A549 (cell line): ENCODE data around the gene KCNQ1OT1. TPM values are rescaled to one million over a fixed set of nuclear protein-coding genes. Genes with fewer than 3 reads are reported as not detected.

Experiments used
- ATAC-seq, 2 experiments: fragments of 200-7000 bp in 1 of 2; fragments of >200 bp in 1 of 2; cut with Nextera tagmentation in 1 of 2; cut with Tn5 transposase in 1 of 2; 3 replicates each; pipeline versions ENCODE4 v1.8.0 to v1.9.1; 2018 to 2020; ENCODE audit warnings: mild to moderate bottlenecking in 1 of 2, moderate library complexity in 1 of 2
- CTCF ChIA-PET: fragments of 300-600 bp; sonication (Branson Sonifier 250); formaldehyde crosslinking; extraction: SDS; loops from one replicate; lab custom pipeline; 2021; ENCODE audit warnings: antibody characterized with exemption, inconsistent platforms; lab: Yijun Ruan, JAX
- POLR2A ChIA-PET: fragments of 350-600 bp; formaldehyde crosslinking; extraction: SDS; loops from one replicate; lab custom pipeline; 2021; ENCODE audit warnings: antibody characterized with exemption, inconsistent platforms; lab: Yijun Ruan, JAX
- DNase-seq, 2 experiments: peaks; one replicate each; pipeline versions ENCODE4 v3.0.0 to v3.0.0-alpha.2; 2011 to 2016; ENCODE audit warnings: low read depth in 1 of 2, low spot score in 1 of 2
- FAIRE-seq: peaks from 2 replicates; lab custom pipeline; 2011; peaks lifted over from hg19 to GRCh38; lab: Jason Lieb, UNC
- H3K27ac ChIP-seq, 2 experiments: fragments of >200 bp; sonication (Bioruptor Twin); formaldehyde crosslinking; 3 replicates each; pipeline ENCODE4 v1.5.1; 2016 to 2017
- H3K4me1 ChIP-seq: fragments of >200 bp; sonication (Bioruptor Twin); formaldehyde crosslinking; 3 replicates; pipeline ENCODE4 v1.6.1; 2016
- H3K4me2 ChIP-seq: fragments of >200 bp; sonication (Bioruptor Twin); formaldehyde crosslinking; 3 replicates; pipeline ENCODE4 v1.6.1; 2016
- H3K4me3 ChIP-seq: fragments of >200 bp; sonication (Bioruptor Twin); formaldehyde crosslinking; 3 replicates; pipeline ENCODE4 v1.5.1; 2016
- H3K9me3 ChIP-seq: fragments of >200 bp; sonication (Bioruptor Twin); formaldehyde crosslinking; 3 replicates; pipeline ENCODE4 v1.6.1; 2016
- ATOH8 ChIP-seq: fragments of 250-450 bp; sonication (Bioruptor Pico); IDR thresholded peaks from 2 replicates; pipeline ENCODE4 v1.5.0; 2020; ENCODE audit warnings: low read depth, mild to moderate bottlenecking, moderate library complexity
- BCL3 ChIP-seq: fragments of >200 bp; sonication (Bioruptor Twin); formaldehyde crosslinking; IDR thresholded peaks from 3 replicates; pipeline ENCODE4 v1.6.1; 2016
- BHLHE40 ChIP-seq: IDR thresholded peaks from 2 replicates; pipeline ENCODE4 v1.6.1; 2012; ENCODE audit warnings: low read depth, low read length, inconsistent platforms
- CBX8 ChIP-seq: fragments of 200-600 bp; sonication (generic); IDR thresholded peaks from 2 replicates; pipeline ENCODE4 v1.6.1; 2016
- CEBPB ChIP-seq, 2 experiments: fragments of >200 bp in 1 of 2; sonication (Bioruptor Twin) in 1 of 2; formaldehyde crosslinking in 1 of 2; IDR thresholded peaks; 2 replicates each; pipeline ENCODE4 v1.6.1; 2012 to 2016
- CTCF ChIP-seq: fragments of >200 bp; sonication (Bioruptor Twin); formaldehyde crosslinking; IDR thresholded peaks from 3 replicates; pipeline ENCODE4 v1.5.1; 2016
- E2F6 ChIP-seq: IDR thresholded peaks from 2 replicates; pipeline ENCODE4 v1.6.1; 2012; ENCODE audit warnings: low read depth, borderline replicate concordance
- EHF ChIP-seq: fragments of 250-450 bp; sonication (Bioruptor Pico); IDR thresholded peaks from 2 replicates; pipeline ENCODE4 v1.5.0; 2020; ENCODE audit warnings: mild to moderate bottlenecking
- EHMT2 ChIP-seq: fragments of 200-600 bp; sonication (generic); IDR thresholded peaks from 2 replicates; pipeline ENCODE4 v1.6.1; 2016; ENCODE audit warnings: antibody characterized with exemption, low read depth, mild to moderate bottlenecking, moderate library complexity
- FOSB ChIP-seq: fragments of 250-450 bp; sonication (Bioruptor Pico); IDR thresholded peaks from 2 replicates; pipeline ENCODE4 v1.5.0; 2020; ENCODE audit warnings: mild to moderate bottlenecking, moderate library complexity
- FOSL2 ChIP-seq, 2 experiments: fragments of 450-650 bp in 1 of 2; fragments of >200 bp in 1 of 2; sonication (Bioruptor Twin) in 1 of 2; formaldehyde crosslinking; IDR thresholded peaks; 2 replicates each; pipeline versions ENCODE4 v1.5.0 to v1.6.1; 2016 to 2020; ENCODE audit warnings: mild to moderate bottlenecking in 1 of 2, moderate library complexity in 1 of 2
- FOXS1 ChIP-seq: fragments of 250-450 bp; sonication (Bioruptor Pico); IDR thresholded peaks from 2 replicates; pipeline ENCODE4 v1.5.0; 2020; ENCODE audit warnings: mild to moderate bottlenecking, moderate library complexity
- GATA3 ChIP-seq: IDR thresholded peaks from 2 replicates; pipeline ENCODE4 v1.6.1; 2012; ENCODE audit warnings: borderline replicate concordance
- HDAC2 ChIP-seq: fragments of 200-600 bp; sonication (generic); IDR thresholded peaks from 2 replicates; pipeline ENCODE4 v1.6.1; 2016
- HOXA7 ChIP-seq: fragments of 250-450 bp; sonication (Bioruptor Pico); IDR thresholded peaks from 2 replicates; pipeline ENCODE4 v1.5.0; 2020; ENCODE audit warnings: mild to moderate bottlenecking, moderate library complexity
- HOXB13 ChIP-seq: fragments of 250-450 bp; sonication (Bioruptor Pico); IDR thresholded peaks from 2 replicates; pipeline ENCODE4 v1.5.0; 2020; ENCODE audit warnings: low read depth, mild to moderate bottlenecking, moderate library complexity
- JUNB ChIP-seq: fragments of >200 bp; sonication (Bioruptor Twin); formaldehyde crosslinking; IDR thresholded peaks from 2 replicates; pipeline ENCODE4 v1.6.1; 2016
- MAFK ChIP-seq: fragments of 450-650 bp; IDR thresholded peaks from 2 replicates; pipeline ENCODE4 v1.6.1; 2014; ENCODE audit not compliant: partially characterized antibody
- MAX ChIP-seq: IDR thresholded peaks from 2 replicates; pipeline ENCODE4 v1.6.1; 2012
- MAZ ChIP-seq: fragments of 150-350 bp; IDR thresholded peaks from 2 replicates; pipeline ENCODE4 v1.6.1; 2014; ENCODE audit warnings: antibody characterized with exemption, low read depth, low read length, borderline replicate concordance
- NPAS2 ChIP-seq: fragments of 250-450 bp; sonication (Bioruptor Pico); IDR thresholded peaks from 2 replicates; pipeline ENCODE4 v1.8.0; 2022; ENCODE audit warnings: mild to moderate bottlenecking, moderate library complexity, borderline replicate concordance
- NR3C1 ChIP-seq: fragments of >200 bp; sonication (Bioruptor Twin); formaldehyde crosslinking; IDR thresholded peaks from 3 replicates; pipeline ENCODE4 v1.6.1; 2017
- PHF8 ChIP-seq: fragments of 200-600 bp; sonication (generic); IDR thresholded peaks from 2 replicates; pipeline ENCODE4 v1.6.1; 2016; ENCODE audit warnings: low read depth, mild to moderate bottlenecking, antibody characterized with exemption, moderate library complexity, borderline replicate concordance
- RAD21 ChIP-seq, 2 experiments: fragments of >200 bp in 1 of 2; sonication (Bioruptor Twin) in 1 of 2; formaldehyde crosslinking in 1 of 2; IDR thresholded peaks in 1 of 2; conservative IDR thresholded peaks in 1 of 2; 2 replicates in 1 of 2; 3 replicates in 1 of 2; pipeline ENCODE4 v1.6.1; 2012 to 2018; ENCODE audit warnings: inconsistent platforms in 1 of 2
- RNF2 ChIP-seq: fragments of 200-600 bp; sonication (generic); IDR thresholded peaks from 2 replicates; pipeline ENCODE4 v1.6.1; 2016; ENCODE audit warnings: low read depth, mild to moderate bottlenecking, antibody characterized with exemption, moderate library complexity, borderline replicate concordance
- SREBF2 ChIP-seq: fragments of 450-650 bp; IDR thresholded peaks from 2 replicates; pipeline ENCODE4 v1.6.1; 2014; ENCODE audit warnings: mild to moderate bottlenecking, moderate library complexity
- TFCP2L1 ChIP-seq: fragments of 250-450 bp; sonication (Bioruptor Pico); IDR thresholded peaks from 2 replicates; pipeline ENCODE4 v1.5.0; 2021; ENCODE audit warnings: mild to moderate bottlenecking
- TP53 ChIP-seq: fragments of 250-450 bp; sonication (Bioruptor Pico); IDR thresholded peaks from 2 replicates; pipeline ENCODE4 v1.5.0; 2021; ENCODE audit warnings: mild to moderate bottlenecking, moderate library complexity
- ZC3H11A ChIP-seq: fragments of 450-650 bp; IDR thresholded peaks from 2 replicates; pipeline ENCODE4 v1.6.1; 2014; ENCODE audit warnings: antibody characterized with exemption, mild to moderate bottlenecking
- WGBS: methylation state at CpG from one replicate; pipeline ENCODE4 v1.1.6; 2017; ENCODE audit errors: missing lambda C conversion rate; 5-methylcytosine and 5-hydroxymethylcytosine counted together
- polyA plus RNA-seq, 4 experiments: library from polyadenylated mRNA; depleted of rRNA in 3 of 4; stranded (reverse); fragments of >200 nt; fragmentation: RNase III in 1 of 4; extraction: RNeasy Plus Mini Kit Qiagen cat#74134 plus additional on column Dnase treatment in 1 of 4; gene quantifications; 2 replicates in 3 of 4; 3 replicates in 1 of 4; pipeline ENCODE4 v1.2.3, GENCODE V29; 2011 to 2017

Gene KCNQ1OT1
- polyA plus RNA-seq, 2 of the 4 experiments (the other 2 are of a cell fraction): 0.03 to 0.13 TPM

GRCh38 chr11:2650343-2650867, 49.4 kb downstream of the KCNQ1OT1 start:
- H3K4me3 ChIP-seq: no peak overlapping the region
- CTCF ChIA-PET: no interaction called here
- no peak for ATAC-seq
- H3K9me3 ChIP-seq: peaks cover 98% of the 10 kb centered on the region
- no peak for DNase-seq
- POLR2A ChIA-PET: no interaction called here
- H3K4me2 ChIP-seq: no peak overlapping the region
- WGBS: 100% methylated on average over 2 of the region's 2 CpGs
- no peak overlapping the region for H3K27ac ChIP-seq
- no peaks in the 10 kb centered on the region for H3K4me1 ChIP-seq
- TF ChIP-seq CEBPB (IDR thresholded peaks at IDR 0.05) (no peak), FOSB (CRISPR knock-in tag) (no peak), RNF2 (no peak), E2F6 (no peak), HOXB13 (no peak), MAX (no peak), JUNB (no peak), CBX8 (no peak), HOXA7 (no peak), EHF (CRISPR knock-in tag) (no peak), FOXS1 (no peak), SREBF2 (no peak), HDAC2 (no peak), RAD21 (conservative IDR thresholded peaks at IDR 0.05 in 1 of 2, IDR thresholded peaks at IDR 0.05 in 1 of 2) (no peak)
- no peak for FAIRE-seq

GRCh38 chr11:2649848-2650247, 49.9 kb downstream of the KCNQ1OT1 start:
- H3K4me1 ChIP-seq: no peaks in the 10 kb centered on the region
- ChIA-PET POLR2A (no interaction called here), CTCF (no interaction called here)
- WGBS: 77% methylated on average over 2 of the region's 2 CpGs
- no peak overlapping the region for H3K4me3 ChIP-seq
- H3K27ac ChIP-seq: no peak overlapping the region
- no peak for ATAC-seq
- H3K9me3 ChIP-seq: peaks cover 98% of the 10 kb centered on the region
- H3K4me2 ChIP-seq: no peak overlapping the region
- FAIRE-seq: no peak
- DNase-seq: no peak
- TF ChIP-seq MAFK: no peak
- no peak for TF ChIP-seq NR3C1
- TF ChIP-seq MAZ: no peak
- TF ChIP-seq BHLHE40: no peak
- no peak for TF ChIP-seq EHMT2
- TF ChIP-seq CBX8: no peak
- TF ChIP-seq FOSL2 (IDR thresholded peaks at IDR 0.05): no peak
- no peak for TF ChIP-seq FOSL2 (CRISPR knock-in tag; IDR thresholded peaks at IDR 0.05)
- TF ChIP-seq GATA3: no peak
- no peak for TF ChIP-seq SREBF2
- no peak for TF ChIP-seq NPAS2 (CRISPR knock-in tag)
- no peak for TF ChIP-seq ZC3H11A
- TF ChIP-seq FOSB (CRISPR knock-in tag): no peak
- no peak for TF ChIP-seq ATOH8 (CRISPR knock-in tag)
- no peak for TF ChIP-seq HOXA7
- no peak for TF ChIP-seq PHF8
- no peak for TF ChIP-seq BCL3
- no peak for TF ChIP-seq MAX
- no peak for TF ChIP-seq TP53 (CRISPR knock-in tag)
- TF ChIP-seq TFCP2L1 (CRISPR knock-in tag): no peak
- TF ChIP-seq CTCF: no peak
